ENCODE data around the gene C5.

Gene C5

DNA sequence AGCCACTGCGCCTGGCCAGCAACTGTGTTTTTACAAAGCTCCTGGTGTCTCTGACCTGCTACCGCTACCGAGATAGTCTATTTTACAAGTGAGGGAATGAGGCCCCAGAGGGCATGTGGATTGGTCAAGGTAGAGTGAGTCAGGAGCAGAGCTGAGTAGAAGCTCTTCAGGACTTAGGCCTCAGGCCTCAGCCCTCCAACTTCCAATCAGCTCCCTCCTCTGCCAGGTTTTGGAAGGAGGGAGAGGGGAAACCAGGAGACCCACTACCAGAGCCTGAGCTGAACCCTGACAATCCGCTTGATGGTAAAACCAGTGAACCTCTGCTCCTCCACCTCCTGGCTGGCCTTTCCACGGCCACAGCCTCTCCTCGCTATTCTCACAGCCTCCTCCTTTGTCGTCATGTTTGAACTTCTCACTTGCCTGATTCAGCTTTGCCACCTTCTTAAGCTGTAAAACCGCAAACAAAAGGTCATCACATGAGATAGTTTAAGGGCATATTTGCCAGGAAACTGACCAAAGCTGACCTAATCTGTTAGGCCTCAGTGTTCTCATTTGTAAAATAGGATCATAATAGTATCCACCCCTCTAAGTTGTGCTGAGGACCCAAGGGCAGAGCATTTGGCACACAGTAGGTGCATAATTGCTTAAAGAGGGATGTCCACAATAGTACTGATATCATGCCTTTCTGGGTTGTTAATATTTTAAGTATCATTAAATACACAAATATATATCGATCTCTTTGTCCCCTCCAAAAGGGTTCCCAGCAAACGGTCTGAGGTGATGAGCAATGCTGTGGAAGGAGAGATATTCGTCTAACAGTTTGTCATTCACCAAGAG is 125.2 kb downstream of the C5 start:
- peak overlapping the region; percentile 57 for H3K4me3 ChIP-seq (ENCODE audit: low read length)
- TF ChIP-seq ZNF274 (IDR thresholded peaks at IDR 0.05; ENCODE audit: low read depth, low read length) = no peak

DNA sequence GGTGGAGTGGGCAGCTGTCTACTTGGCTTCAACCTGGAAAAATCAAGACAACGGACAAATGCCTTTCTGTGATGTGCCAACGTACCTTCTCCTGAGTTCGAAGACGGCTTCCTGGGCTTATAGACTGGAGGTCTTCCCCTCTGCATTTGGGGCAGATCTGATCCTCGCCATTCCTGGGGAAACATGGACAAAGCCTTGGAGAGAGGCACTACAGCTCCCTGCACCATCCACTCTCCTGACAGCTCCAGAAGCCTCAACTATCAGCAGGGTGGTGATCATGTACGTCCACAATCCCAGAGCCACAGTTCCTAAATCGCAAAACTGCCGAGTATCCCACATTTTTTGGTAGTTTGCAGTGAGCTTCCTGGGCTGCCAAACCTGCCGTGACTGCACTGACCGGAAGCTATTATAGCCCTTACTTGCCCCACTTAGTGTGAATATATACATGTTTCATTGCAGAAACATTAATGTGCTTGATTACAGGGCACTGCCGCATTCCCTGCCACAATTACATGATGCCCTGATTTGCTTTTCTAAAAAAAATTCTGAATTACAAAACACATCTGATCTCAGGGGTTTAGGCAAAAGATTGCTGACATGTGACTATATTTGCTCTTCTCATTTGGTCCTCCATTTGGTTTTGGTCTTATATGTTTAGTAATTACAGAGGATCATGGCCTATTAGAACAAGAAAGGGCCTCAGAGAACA is 126.3 kb downstream of the C5 start:
- no peak for TF ChIP-seq ZNF274 (IDR thresholded peaks at IDR 0.05; ENCODE audit: low read depth, low read length)
- peak overlapping the region; percentile 57 for H3K4me3 ChIP-seq (ENCODE audit: low read length)

DNA sequence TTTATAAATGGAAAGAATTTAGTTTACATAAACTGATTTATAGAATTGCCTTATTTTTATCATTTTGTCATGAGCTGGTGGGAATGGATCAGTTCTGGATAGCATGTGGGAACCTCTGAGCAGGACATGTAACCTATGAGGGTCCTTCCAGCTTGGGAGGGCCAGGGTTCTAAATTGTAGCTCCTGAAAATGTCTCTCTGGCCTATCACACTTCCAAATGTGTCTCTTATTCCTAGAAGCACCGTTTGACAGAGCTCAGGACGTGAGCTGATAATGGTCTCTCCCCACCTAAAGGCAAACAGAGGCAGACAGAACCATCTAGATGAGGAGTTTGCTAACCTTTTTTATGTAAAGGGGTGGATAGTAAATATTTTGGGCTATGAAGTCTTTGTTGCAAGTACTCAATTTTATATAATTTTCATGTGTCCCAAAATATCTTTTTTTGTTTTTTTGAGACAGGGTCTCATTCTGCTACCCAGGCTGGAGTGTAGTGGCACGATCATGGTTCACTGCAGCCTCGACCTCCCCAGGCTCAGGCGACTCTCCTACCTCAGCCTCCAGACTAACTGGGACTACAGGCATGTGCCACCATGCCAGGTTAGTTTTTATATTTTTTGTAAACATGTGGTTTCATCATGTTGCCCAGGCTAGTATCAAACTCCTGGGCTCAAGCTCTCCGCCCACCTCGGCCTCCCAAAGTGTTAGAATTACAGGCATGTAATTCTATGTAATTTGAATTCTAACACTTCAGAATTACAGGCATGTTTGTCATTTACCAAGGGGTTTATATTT is 127.5 kb downstream of the C5 start:
- TF ChIP-seq ZNF274 (IDR thresholded peaks at IDR 0.05; ENCODE audit: low read depth, low read length) = no peak
- peak overlapping the region; percentile 47 for H3K4me3 ChIP-seq (ENCODE audit: low read length)

GRCh38 chr9:120921661-120922181 is 128.4 kb downstream of the C5 start:
- H3K4me3 ChIP-seq (ENCODE audit: low read length) = peak overlapping the region; percentile 47
- TF ChIP-seq ZNF274 (IDR thresholded peaks at IDR 0.05; ENCODE audit: low read depth, low read length) = no peak

GRCh38 chr9:120920806-120921178 is 129.3 kb downstream of the C5 start:
- TF ChIP-seq ZNF274 (IDR thresholded peaks at IDR 0.05; ENCODE audit: low read depth, low read length) = no peak
- peak overlapping the region; percentile 26; the same call in 1 of the 2 replicates for H3K4me3 ChIP-seq (ENCODE audit: low read length)

DNA sequence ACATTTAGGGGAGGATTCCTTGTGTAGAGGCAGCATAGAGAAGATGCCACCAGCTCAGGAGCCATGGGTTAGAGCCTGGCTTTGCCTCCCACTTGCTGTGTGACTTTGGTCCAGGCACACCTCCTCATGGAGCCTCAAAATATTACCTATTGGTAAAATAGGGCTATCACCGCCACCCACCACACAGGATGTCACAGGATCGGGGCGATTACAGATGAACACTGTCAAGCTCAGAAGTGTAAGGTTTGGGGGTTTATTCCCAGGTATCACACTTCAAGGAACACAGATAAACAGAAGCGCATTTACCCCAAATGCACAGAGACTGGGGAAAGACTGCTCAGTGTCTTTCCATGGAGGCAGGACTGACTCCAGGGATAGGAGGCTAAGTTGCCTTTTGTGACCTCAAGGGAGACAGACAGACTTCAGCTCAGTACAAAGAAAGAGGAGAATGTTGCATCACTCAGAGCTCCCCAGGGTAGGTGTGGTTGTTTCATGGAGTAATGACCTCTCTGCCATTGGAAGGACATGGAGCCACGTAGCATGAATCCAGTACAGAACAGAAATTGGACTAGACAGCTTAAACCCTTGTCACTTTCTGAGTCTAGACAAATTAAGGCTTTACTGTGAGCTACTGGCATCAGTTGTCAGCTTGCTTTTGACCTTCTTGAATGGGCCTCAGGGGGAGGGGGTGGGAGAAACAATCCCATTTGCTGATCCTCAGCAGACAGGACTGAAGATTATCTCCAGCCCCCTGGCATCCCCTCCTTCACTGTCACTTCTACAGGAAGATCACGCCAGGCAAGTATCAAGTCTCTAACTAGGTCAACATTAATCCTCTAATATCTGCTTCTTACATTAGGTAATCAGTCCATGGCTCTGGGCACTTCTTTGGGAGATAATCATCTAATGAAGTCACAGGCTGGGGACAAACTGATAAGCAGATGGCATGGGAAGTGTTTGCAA is 130.0 kb downstream of the C5 start:
- H3K4me3 ChIP-seq (ENCODE audit: low read length) = peak overlapping the region; percentile 9; the same call in 1 of the 2 replicates

DNA sequence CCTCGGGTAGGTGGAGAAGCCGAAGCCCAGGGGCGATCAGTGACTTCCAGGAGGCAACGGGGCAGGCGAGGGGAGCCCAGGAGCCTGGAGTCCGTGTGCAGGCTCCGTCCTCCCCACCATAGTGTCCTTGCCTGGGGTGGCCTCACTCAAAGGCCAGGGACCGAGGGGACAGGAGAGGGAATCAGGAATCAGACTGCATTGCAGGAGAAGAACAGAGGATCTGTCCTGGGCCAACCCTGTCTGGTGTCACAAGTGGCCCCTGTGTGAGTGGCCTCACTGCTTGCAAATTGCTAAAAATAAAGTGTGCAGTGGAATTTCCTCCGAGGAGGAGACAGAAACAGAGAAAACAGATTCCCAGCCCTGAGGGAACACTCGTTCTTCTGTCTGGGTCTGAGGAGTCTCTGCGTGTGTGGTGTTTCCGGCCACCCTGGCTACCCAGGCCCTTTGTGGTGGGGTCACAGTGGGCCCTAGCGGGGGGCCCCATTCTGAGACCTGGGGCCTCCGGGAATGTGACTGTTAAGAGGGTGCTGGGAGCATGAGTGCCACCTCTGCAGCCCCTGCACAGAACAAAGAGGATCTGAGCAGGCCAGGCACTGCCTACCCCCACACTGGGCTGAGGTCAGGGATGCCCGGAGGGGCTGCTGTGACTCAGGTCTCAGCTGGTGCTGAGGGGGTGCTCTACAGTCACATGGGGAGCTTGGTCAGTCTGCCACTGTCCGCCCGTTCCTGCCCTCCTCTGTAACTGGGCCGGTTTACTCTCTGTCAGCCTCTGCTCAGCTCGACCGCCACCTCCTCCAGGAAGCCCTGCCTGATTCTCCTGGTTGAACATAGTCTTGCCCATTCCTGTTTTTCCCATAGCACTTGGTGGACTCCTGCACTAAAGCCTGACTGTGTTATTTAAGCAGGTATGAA is 130.9 kb downstream of the C5 start:
- no peak for TF ChIP-seq ZNF274 (IDR thresholded peaks at IDR 0.05; ENCODE audit: low read depth, low read length)
- H3K4me3 ChIP-seq (ENCODE audit: low read length) = no peak overlapping the region; the same call in 1 of the 2 replicates

More for the DNA sequence above, 130.0 kb downstream of the C5 start:
- TF ChIP-seq ZNF274 (IDR thresholded peaks at IDR 0.05; ENCODE audit: low read depth, low read length) = no peak

DNA sequence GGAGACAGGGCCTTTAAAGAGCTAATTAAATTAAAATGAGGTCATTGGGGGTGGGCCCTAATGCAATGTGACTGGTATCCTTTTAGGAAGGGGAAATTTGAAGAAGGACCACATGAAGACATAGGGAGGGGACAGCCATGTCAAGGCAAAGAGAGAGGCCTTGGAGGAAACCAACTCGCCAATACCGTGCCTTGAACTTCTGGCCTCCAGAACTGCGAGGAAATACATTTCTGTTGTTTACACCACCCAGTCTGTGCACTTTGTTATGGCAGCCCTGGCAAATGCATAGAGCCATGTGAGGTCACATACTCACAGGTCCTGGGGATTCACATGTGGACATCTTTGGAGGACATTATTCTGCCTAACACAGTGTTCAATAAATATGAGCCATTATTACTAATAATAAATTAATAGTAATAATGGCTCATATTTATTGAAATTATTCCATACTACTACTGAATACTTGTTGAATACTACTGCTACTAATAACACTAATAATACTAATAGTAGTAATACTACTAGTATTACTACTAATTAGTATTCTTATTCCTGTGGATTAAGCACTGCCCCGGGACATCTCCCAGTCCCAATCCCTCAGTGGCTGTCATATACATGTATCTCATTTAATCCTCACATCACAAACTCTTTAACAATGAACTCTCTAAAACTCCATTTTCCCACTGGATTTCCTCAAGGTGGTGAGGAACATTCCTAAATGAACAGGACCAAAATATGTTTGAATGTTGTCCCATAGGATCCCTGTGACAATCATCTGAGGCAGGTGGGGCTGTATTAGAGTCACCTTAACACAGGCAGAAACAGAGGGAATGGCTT is 131.9 kb downstream of the C5 start:
- no peak for TF ChIP-seq ZNF274 (IDR thresholded peaks at IDR 0.05; ENCODE audit: low read depth, low read length)
- H3K4me3 ChIP-seq (ENCODE audit: low read length) = no peak overlapping the region

DNA sequence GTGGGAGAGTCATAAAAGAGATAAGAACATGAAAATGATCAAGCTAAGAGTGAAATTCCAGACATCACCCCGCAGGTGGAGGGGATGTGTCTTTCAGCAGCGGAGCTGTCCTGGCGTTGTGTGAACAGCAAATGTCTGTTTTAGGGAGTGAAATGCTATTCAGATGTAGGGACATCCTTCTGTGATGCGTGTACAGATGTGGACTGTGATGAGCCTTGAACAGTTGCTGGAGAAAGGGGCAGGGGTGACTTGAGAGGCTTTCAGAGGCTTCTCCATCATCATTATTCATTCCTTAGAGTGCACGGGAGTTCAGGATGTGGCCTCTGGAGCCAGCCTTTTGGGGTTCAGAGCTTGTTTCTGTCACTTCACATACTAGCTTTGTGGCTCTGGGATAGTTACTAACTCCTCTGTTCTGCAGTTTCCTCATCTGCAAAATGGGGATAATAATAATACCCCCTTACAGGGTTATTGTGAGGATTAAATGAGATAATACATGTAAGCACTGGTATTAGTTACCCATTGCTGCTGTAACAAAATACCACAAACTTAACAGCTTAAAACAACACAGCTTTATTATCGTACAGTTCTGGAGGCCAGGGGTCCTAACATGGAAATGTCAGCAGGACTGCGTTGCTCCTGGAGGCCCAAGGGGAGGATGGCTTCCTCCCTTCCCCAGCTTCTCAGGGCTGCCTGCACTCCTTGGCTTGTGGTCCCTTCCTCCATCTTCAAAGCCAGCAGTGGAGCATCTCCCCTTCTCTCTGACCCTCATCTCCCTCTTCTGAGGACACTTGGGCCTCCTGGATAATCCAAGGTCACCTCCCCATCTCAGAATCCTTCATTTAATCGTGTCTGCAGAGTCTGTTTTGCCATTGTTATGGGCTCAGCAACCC is 132.8 kb downstream of the C5 start:
- H3K4me3 ChIP-seq (ENCODE audit: low read length) = no peak overlapping the region

GRCh38 chr9:120916588-120916987 is 133.5 kb downstream of the C5 start:
- no peak overlapping the region for H3K4me3 ChIP-seq (ENCODE audit: low read length)
- TF ChIP-seq ZNF274 (IDR thresholded peaks at IDR 0.05; ENCODE audit: low read depth, low read length) = no peak

More for the DNA sequence above, 132.8 kb downstream of the C5 start:
- no peak for TF ChIP-seq ZNF274 (IDR thresholded peaks at IDR 0.05; ENCODE audit: low read depth, low read length)
